Ishikawa (cell line): Measurements from ENCODE around the gene SLC5A7.

Experiments used
- CEBPB ChIP-seq: IDR thresholded peaks from 2 replicates; pipeline ENCODE4 v1.6.1; 2012
- CREB1 ChIP-seq: IDR thresholded peaks from 2 replicates; pipeline ENCODE4 v1.6.1; 2012; ENCODE audit warnings: low read depth
- EGR1 ChIP-seq: IDR thresholded peaks from 2 replicates; pipeline ENCODE4 v1.6.1; 2012
- EP300 ChIP-seq: IDR thresholded peaks from 2 replicates; pipeline ENCODE4 v1.6.1; 2012; ENCODE audit warnings: borderline replicate concordance
- FOXM1 ChIP-seq: IDR thresholded peaks from 2 replicates; pipeline ENCODE4 v1.6.1; 2012; ENCODE audit warnings: low read depth, borderline replicate concordance
- MAX ChIP-seq: IDR thresholded peaks from 2 replicates; pipeline ENCODE4 v1.6.1; 2012
- NFIC ChIP-seq: IDR thresholded peaks from 2 replicates; pipeline ENCODE4 v1.6.1; 2012
- RAD21 ChIP-seq: IDR thresholded peaks from 2 replicates; pipeline ENCODE4 v1.6.1; 2012; ENCODE audit warnings: low read depth
- REST ChIP-seq: IDR thresholded peaks from 2 replicates; pipeline ENCODE4 v1.6.1; 2012; ENCODE audit warnings: low read depth, mild to moderate bottlenecking
- TAF1 ChIP-seq: IDR thresholded peaks from 2 replicates; pipeline ENCODE4 v1.6.1; 2012; ENCODE audit warnings: low read depth, mild to moderate bottlenecking
- TCF12 ChIP-seq: IDR thresholded peaks from 2 replicates; pipeline ENCODE4 v1.6.1; 2012; ENCODE audit warnings: low read depth
- TEAD4 ChIP-seq: IDR thresholded peaks from 2 replicates; pipeline ENCODE4 v1.6.1; 2012
- USF1 ChIP-seq: IDR thresholded peaks from 2 replicates; pipeline ENCODE4 v1.6.1; 2012
- YY1 ChIP-seq: IDR thresholded peaks from 2 replicates; pipeline ENCODE4 v1.6.1; 2012; ENCODE audit warnings: low read depth
- ZBTB7A ChIP-seq: IDR thresholded peaks from 2 replicates; pipeline ENCODE4 v1.6.1; 2012; ENCODE audit warnings: low read depth

The SLC5A7 gene

GRCh38 chr2:108031471-108031941 is 45.2 kb downstream of the SLC5A7 start:
- TF ChIP-seq EGR1 (no peak), CREB1 (no peak), TEAD4 (no peak), USF1 (no peak), TCF12 (no peak), REST (no peak), ZBTB7A (no peak), YY1 (no peak), RAD21 (no peak)

GRCh38 chr2:108034843-108035242 is 48.5 kb downstream of the SLC5A7 start:
- peak; percentile 30; the same call in 1 of the 2 replicates for TF ChIP-seq RAD21
- TF ChIP-seq NFIC = no peak
- no peak for TF ChIP-seq TAF1
- no peak for TF ChIP-seq CREB1
- no peak for TF ChIP-seq TCF12

- TF ChIP-seq CEBPB (no peak), USF1 (no peak)
These were observed 62.4 kb downstream of the SLC5A7 start for GRCh38 chr2:108048752-108049151.

GRCh38 chr2:108058576-108059137 is 72.3 kb downstream of the SLC5A7 start:
- no peak for TF ChIP-seq CREB1
- no peak for TF ChIP-seq REST
- TF ChIP-seq EP300 = no peak

- no peak for TF ChIP-seq USF1
- TF ChIP-seq MAX = no peak
- no peak for TF ChIP-seq EP300
- no peak for TF ChIP-seq CREB1
- no peak for TF ChIP-seq TCF12
- TF ChIP-seq CEBPB = no peak
- TF ChIP-seq NFIC = no peak
- no peak for TF ChIP-seq EGR1
- TF ChIP-seq TEAD4 = no peak
- TF ChIP-seq REST = no peak
- no peak for TF ChIP-seq ZBTB7A
- TF ChIP-seq RAD21 = no peak
- no peak for TF ChIP-seq YY1
- no peak for TF ChIP-seq TAF1
- no peak for TF ChIP-seq FOXM1
These were observed 75.2 kb downstream of the SLC5A7 start for GRCh38 chr2:108061439-108062042.
